ENCODE measurements around the gene ABCB1.

The ABCB1 gene

DNA sequence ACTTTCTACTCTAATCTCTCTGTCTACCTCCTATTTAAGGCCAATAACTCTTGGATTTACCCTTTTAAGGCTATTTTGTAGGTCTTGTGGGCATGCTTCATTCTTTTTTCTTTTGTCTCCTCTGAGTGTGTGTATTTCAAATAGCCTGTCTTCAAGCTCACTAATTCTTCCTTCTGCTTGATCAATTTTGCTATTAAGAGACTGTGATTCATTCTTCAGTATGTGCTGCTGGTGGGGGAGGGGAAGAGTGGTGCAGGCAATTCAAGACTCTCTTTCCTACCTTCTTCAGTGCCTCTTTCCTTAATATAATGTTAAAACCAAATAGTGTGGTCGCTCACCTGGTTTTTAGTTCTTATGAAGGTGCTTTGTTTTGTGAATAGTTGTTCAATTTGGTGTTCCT lies 20.0 kb downstream of the ABCB1 start:
- TF ChIP-seq, protein P1, sequence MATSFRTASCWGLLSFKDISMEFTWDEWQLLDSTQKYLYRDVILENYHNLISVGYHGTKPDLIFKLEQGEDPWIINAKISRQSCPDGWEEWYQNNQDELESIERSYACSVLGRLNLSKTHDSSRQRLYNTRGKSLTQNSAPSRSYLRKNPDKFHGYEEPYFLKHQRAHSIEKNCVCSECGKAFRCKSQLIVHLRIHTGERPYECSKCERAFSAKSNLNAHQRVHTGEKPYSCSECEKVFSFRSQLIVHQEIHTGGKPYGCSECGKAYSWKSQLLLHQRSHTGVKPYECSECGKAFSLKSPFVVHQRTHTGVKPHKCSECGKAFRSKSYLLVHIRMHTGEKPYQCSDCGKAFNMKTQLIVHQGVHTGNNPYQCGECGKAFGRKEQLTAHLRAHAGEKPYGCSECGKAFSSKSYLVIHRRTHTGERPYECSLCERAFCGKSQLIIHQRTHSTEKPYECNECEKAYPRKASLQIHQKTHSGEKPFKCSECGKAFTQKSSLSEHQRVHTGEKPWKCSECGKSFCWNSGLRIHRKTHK (tag by site-specific recombination; IDR thresholded peaks at IDR 0.05): no peak
- TF ChIP-seq BCL11A (tag by site-specific recombination; IDR thresholded peaks at IDR 0.05; ENCODE audit: low read depth) (no peak), ZNF350 (tag by site-specific recombination; IDR thresholded peaks at IDR 0.05) (no peak), ZNF610 (tag by site-specific recombination; IDR thresholded peaks at IDR 0.05; ENCODE audit: borderline replicate concordance) (no peak), ZNF571 (tag by site-specific recombination; IDR thresholded peaks at IDR 0.05) (no peak), ZNF549 (tag by site-specific recombination; IDR thresholded peaks at IDR 0.05) (no peak), YY2 (tag by site-specific recombination; IDR thresholded peaks at IDR 0.05) (no peak), ZNF121 (tag by site-specific recombination; IDR thresholded peaks at IDR 0.05) (no peak), ZNF302 (tag by site-specific recombination; IDR thresholded peaks at IDR 0.05; ENCODE audit: low read depth) (no peak), ZNF239 (tag by site-specific recombination; IDR thresholded peaks at IDR 0.05) (no peak), ZSCAN30 (tag by site-specific recombination; IDR thresholded peaks at IDR 0.05) (no peak), ZNF214 (tag by site-specific recombination; IDR thresholded peaks at IDR 0.05; ENCODE audit: borderline replicate concordance) (no peak), ZNF621 (tag by site-specific recombination; IDR thresholded peaks at IDR 0.05) (no peak)
- TF ChIP-seq, protein P2, sequence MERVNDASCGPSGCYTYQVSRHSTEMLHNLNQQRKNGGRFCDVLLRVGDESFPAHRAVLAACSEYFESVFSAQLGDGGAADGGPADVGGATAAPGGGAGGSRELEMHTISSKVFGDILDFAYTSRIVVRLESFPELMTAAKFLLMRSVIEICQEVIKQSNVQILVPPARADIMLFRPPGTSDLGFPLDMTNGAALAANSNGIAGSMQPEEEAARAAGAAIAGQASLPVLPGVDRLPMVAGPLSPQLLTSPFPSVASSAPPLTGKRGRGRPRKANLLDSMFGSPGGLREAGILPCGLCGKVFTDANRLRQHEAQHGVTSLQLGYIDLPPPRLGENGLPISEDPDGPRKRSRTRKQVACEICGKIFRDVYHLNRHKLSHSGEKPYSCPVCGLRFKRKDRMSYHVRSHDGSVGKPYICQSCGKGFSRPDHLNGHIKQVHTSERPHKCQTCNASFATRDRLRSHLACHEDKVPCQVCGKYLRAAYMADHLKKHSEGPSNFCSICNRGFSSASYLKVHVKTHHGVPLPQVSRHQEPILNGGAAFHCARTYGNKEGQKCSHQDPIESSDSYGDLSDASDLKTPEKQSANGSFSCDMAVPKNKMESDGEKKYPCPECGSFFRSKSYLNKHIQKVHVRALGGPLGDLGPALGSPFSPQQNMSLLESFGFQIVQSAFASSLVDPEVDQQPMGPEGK (tag by site-specific recombination; IDR thresholded peaks at IDR 0.05): no peak
- TF ChIP-seq, protein P3, sequence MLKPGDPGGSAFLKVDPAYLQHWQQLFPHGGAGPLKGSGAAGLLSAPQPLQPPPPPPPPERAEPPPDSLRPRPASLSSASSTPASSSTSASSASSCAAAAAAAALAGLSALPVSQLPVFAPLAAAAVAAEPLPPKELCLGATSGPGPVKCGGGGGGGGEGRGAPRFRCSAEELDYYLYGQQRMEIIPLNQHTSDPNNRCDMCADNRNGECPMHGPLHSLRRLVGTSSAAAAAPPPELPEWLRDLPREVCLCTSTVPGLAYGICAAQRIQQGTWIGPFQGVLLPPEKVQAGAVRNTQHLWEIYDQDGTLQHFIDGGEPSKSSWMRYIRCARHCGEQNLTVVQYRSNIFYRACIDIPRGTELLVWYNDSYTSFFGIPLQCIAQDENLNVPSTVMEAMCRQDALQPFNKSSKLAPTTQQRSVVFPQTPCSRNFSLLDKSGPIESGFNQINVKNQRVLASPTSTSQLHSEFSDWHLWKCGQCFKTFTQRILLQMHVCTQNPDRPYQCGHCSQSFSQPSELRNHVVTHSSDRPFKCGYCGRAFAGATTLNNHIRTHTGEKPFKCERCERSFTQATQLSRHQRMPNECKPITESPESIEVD (tag by site-specific recombination; IDR thresholded peaks at IDR 0.05): no peak
- POLR2A ChIA-PET: interaction anchor here (1.2 kb wide), 1 partner anchor 20 kb away, joined by 3 read pairs; the partner anchor contains the start of gene ABCB1
- Histone ChIP-seq H3K4me3 (ENCODE audit: low read depth, low read length) (no peak overlapping the region), H3K36me3 (ENCODE audit: control insufficient read depth in 2 of 2, insufficient read depth in 1 of 2, low read length in 2 of 2) (no peaks in the 10 kb centered on the region; a peak in 1 of 3 replicates), H3K9me3 (ENCODE audit: control insufficient read depth, insufficient read depth, low read depth, low read length) (no peaks in the 10 kb centered on the region), H3K27ac (ENCODE audit: extremely low read depth, low read depth, low read length) (no peak overlapping the region), H3K4me1 (ENCODE audit: control insufficient read depth, insufficient read depth, low read length) (0 out of 2 replicates have a peak, but pooled peaks cover 2% of the 10 kb centered on the region)
- CTCF ChIA-PET: no interaction called here

DNA sequence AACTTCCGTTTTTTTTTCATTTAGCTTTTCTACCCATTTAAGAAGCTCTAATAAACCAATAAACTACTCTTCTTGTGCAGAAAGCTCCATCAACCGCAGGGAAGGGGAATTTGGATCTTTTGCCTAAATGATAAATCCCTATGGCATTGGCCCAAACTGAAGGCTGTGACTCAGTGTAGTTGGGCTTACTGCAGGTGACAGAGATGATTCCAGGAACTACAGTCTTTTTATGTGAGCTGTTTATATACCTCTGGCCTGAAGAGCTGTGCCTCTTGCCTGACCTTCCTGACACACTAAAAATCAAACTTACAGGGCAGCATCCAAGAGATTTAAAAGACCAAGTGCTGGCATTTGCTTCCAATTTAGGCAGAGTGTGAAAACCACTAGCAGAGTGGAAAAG lies 25.2 kb downstream of the ABCB1 start:
- ChIA-PET CTCF (no interaction called here), POLR2A (interaction anchor here (1.0 kb wide), 1 partner anchor 25 kb away, joined by 3 read pairs; the partner anchor contains the start of gene ABCB1)
- Histone ChIP-seq H3K9me3 (ENCODE audit: control insufficient read depth, insufficient read depth, low read depth, low read length) (no peaks in the 10 kb centered on the region), H3K4me1 (ENCODE audit: control insufficient read depth, insufficient read depth, low read length) (0 out of 2 replicates have a peak, but pooled peaks cover 8% of the 10 kb centered on the region), H3K27ac (ENCODE audit: extremely low read depth, low read depth, low read length) (no peak overlapping the region), H3K4me3 (ENCODE audit: low read depth, low read length) (no peak overlapping the region), H3K36me3 (ENCODE audit: control insufficient read depth in 2 of 2, insufficient read depth in 1 of 2, low read length in 2 of 2) (no peaks in the 10 kb centered on the region)
- TF ChIP-seq, protein P4, sequence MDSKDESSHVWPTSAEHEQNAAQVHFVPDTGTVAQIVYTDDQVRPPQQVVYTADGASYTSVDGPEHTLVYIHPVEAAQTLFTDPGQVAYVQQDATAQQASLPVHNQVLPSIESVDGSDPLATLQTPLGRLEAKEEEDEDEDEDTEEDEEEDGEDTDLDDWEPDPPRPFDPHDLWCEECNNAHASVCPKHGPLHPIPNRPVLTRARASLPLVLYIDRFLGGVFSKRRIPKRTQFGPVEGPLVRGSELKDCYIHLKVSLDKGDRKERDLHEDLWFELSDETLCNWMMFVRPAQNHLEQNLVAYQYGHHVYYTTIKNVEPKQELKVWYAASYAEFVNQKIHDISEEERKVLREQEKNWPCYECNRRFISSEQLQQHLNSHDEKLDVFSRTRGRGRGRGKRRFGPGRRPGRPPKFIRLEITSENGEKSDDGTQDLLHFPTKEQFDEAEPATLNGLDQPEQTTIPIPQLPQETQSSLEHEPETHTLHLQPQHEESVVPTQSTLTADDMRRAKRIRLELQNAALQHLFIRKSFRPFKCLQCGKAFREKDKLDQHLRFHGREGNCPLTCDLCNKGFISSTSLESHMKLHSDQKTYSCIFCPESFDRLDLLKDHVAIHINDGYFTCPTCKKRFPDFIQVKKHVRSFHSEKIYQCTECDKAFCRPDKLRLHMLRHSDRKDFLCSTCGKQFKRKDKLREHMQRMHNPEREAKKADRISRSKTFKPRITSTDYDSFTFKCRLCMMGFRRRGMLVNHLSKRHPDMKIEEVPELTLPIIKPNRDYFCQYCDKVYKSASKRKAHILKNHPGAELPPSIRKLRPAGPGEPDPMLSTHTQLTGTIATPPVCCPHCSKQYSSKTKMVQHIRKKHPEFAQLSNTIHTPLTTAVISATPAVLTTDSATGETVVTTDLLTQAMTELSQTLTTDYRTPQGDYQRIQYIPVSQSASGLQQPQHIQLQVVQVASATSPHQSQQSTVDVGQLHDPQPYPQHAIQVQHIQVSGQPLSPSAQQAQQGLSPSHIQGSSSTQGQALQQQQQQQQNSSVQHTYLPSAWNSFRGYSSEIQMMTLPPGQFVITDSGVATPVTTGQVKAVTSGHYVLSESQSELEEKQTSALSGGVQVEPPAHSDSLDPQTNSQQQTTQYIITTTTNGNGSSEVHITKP (tag by site-specific recombination; IDR thresholded peaks at IDR 0.05): 0 out of 2 replicates have a peak, but pooled peaks have one; percentile 15
- TF ChIP-seq, protein P5, sequence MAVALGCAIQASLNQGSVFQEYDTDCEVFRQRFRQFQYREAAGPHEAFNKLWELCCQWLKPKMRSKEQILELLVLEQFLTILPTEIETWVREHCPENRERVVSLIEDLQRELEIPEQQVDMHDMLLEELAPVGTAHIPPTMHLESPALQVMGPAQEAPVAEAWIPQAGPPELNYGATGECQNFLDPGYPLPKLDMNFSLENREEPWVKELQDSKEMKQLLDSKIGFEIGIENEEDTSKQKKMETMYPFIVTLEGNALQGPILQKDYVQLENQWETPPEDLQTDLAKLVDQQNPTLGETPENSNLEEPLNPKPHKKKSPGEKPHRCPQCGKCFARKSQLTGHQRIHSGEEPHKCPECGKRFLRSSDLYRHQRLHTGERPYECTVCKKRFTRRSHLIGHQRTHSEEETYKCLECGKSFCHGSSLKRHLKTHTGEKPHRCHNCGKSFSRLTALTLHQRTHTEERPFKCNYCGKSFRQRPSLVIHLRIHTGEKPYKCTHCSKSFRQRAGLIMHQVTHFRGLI (tag by site-specific recombination; IDR thresholded peaks at IDR 0.05): peak; percentile 44; the same call in 1 of the 2 replicates
- no peak for TF ChIP-seq ZNF629 (tag by site-specific recombination; IDR thresholded peaks at IDR 0.05)
